WTC11 (cell line): ENCODE results near the gene ARHGAP15. TPM values are rescaled to one million over a fixed set of nuclear protein-coding genes. Genes with fewer than 3 reads are reported as not detected.

ENCODE experiments used
- ATAC-seq: fragments of 200-7000 bp; cut with Tn5 transposase; 2 replicates; pipeline ENCODE4 v1.10.0; 2021; ENCODE audit warnings: mild to moderate bottlenecking, moderate library complexity
- CTCF ChIA-PET: fragments of 300-600 bp; sonication (Branson Sonifier 250); formaldehyde crosslinking; loops from one replicate; lab custom pipeline; 2021; ENCODE audit warnings: antibody characterized with exemption; lab: Charles Lee
- POLR2A ChIA-PET: fragments of 350-600 bp; sonication (Branson Sonifier 250); formaldehyde crosslinking; loops from one replicate; lab custom pipeline; 2021; ENCODE audit warnings: antibody characterized with exemption; lab: Charles Lee
- DNase-seq: peaks from one replicate; pipeline ENCODE4 v3.0.0; 2021; ENCODE audit warnings: low spot score
- H3K27ac Mint-ChIP-seq: 2 replicates; pipeline ENCODE4 v1.8.0; 2021; ENCODE audit warnings: mixed read lengths
- H3K27me3 Mint-ChIP-seq: 2 replicates; pipeline ENCODE4 v1.8.0; 2021; ENCODE audit warnings: low read depth, mild to moderate bottlenecking, moderate library complexity, mixed read lengths
- H3K36me3 Mint-ChIP-seq: 2 replicates; pipeline ENCODE4 v1.8.0; 2021; ENCODE audit warnings: mixed read lengths
- H3K4me1 Mint-ChIP-seq: 2 replicates; pipeline ENCODE4 v1.8.0; 2022; ENCODE audit warnings: mixed read lengths
- H3K4me3 Mint-ChIP-seq: 2 replicates; pipeline ENCODE4 v1.8.0; 2021; ENCODE audit warnings: mild to moderate bottlenecking, moderate library complexity, mixed read lengths
- H3K9me3 Mint-ChIP-seq: 2 replicates; pipeline ENCODE4 v1.8.0; 2021; ENCODE audit warnings: mixed read lengths
- ATF6 ChIP-seq: sonication (generic); formaldehyde crosslinking; IDR thresholded peaks from 2 replicates; pipeline ENCODE4 v1.8.1; 2023; ENCODE audit warnings: mild to moderate bottlenecking, missing genetic modification reagents
- CREM ChIP-seq: sonication (generic); formaldehyde crosslinking; IDR thresholded peaks from 2 replicates; pipeline ENCODE4 v1.8.1; 2022; ENCODE audit warnings: mild to moderate bottlenecking, missing genetic modification reagents, moderate library complexity
- ESRRA ChIP-seq: sonication (generic); formaldehyde crosslinking; IDR thresholded peaks from 2 replicates; pipeline ENCODE4 v1.8.1; 2022; ENCODE audit warnings: mild to moderate bottlenecking, missing genetic modification reagents, borderline replicate concordance
- ETV6 ChIP-seq: sonication (generic); formaldehyde crosslinking; IDR thresholded peaks from 2 replicates; pipeline ENCODE4 v1.8.1; 2022; ENCODE audit warnings: mild to moderate bottlenecking, missing genetic modification reagents
- GRHL2 ChIP-seq: fragments of 250-450 bp; sonication (Bioruptor Pico); IDR thresholded peaks from 2 replicates; pipeline ENCODE4 v1.8.0; 2022; ENCODE audit warnings: mild to moderate bottlenecking, moderate library complexity; ENCODE audit not compliant: insufficient replicate concordance, severe bottlenecking
- GTF2I ChIP-seq: fragments of 250-450 bp; sonication (Bioruptor Pico); conservative IDR thresholded peaks from 2 replicates; pipeline ENCODE4 v1.4.0; 2021; ENCODE audit warnings: mild to moderate bottlenecking
- NFE2L1 ChIP-seq: sonication (generic); formaldehyde crosslinking; IDR thresholded peaks from 2 replicates; pipeline ENCODE4 v1.8.1; 2023; ENCODE audit warnings: missing genetic modification reagents
- NFYB ChIP-seq: sonication (generic); formaldehyde crosslinking; conservative IDR thresholded peaks from 2 replicates; pipeline ENCODE4 v1.8.0; 2022; ENCODE audit warnings: low read depth, missing genetic modification reagents
- NR1H2 ChIP-seq: sonication (generic); formaldehyde crosslinking; IDR thresholded peaks from 2 replicates; pipeline ENCODE4 v1.9.0; 2021; ENCODE audit warnings: mild to moderate bottlenecking, moderate library complexity, missing genetic modification reagents
- PREB ChIP-seq: sonication (generic); formaldehyde crosslinking; IDR thresholded peaks from 2 replicates; pipeline ENCODE4 v1.8.1; 2022; ENCODE audit warnings: mild to moderate bottlenecking, missing genetic modification reagents, moderate library complexity, borderline replicate concordance
- PRRX2 ChIP-seq: fragments of 250-450 bp; sonication (Bioruptor Pico); IDR thresholded peaks from 2 replicates; pipeline ENCODE4 v1.8.0; 2021; ENCODE audit warnings: mild to moderate bottlenecking
- RELA ChIP-seq: sonication (generic); formaldehyde crosslinking; IDR thresholded peaks from 2 replicates; pipeline ENCODE4 v1.8.1; 2022; ENCODE audit warnings: missing genetic modification reagents, mild to moderate bottlenecking, borderline replicate concordance
- SMAD4 ChIP-seq: sonication (generic); formaldehyde crosslinking; IDR thresholded peaks from 2 replicates; pipeline ENCODE4 v1.8.0; 2022; ENCODE audit warnings: mild to moderate bottlenecking, missing genetic modification reagents
- STAT6 ChIP-seq: sonication (generic); formaldehyde crosslinking; conservative IDR thresholded peaks from 2 replicates; pipeline ENCODE4 v1.8.1; 2023; ENCODE audit warnings: mild to moderate bottlenecking, low read depth, missing genetic modification reagents, moderate library complexity
- USF2 ChIP-seq: sonication (generic); formaldehyde crosslinking; IDR thresholded peaks from 2 replicates; pipeline ENCODE4 v1.8.1; 2023; ENCODE audit warnings: mild to moderate bottlenecking, missing genetic modification reagents, moderate library complexity
- ZMAT4 ChIP-seq: fragments of 250-450 bp; sonication (Bioruptor Pico); IDR thresholded peaks from 2 replicates; pipeline ENCODE4 v1.9.0; 2021; ENCODE audit warnings: mild to moderate bottlenecking
- ZNF121 ChIP-seq: sonication (generic); formaldehyde crosslinking; IDR thresholded peaks from 2 replicates; pipeline ENCODE4 v1.8.0; 2023; ENCODE audit warnings: missing genetic modification reagents
- ZNF281 ChIP-seq: sonication (generic); formaldehyde crosslinking; IDR thresholded peaks from 2 replicates; pipeline ENCODE4 v1.8.0; 2023; ENCODE audit warnings: mild to moderate bottlenecking, missing genetic modification reagents
- ZNF425 ChIP-seq: fragments of 250-450 bp; sonication (Bioruptor Pico); conservative IDR thresholded peaks from 2 replicates; pipeline ENCODE4 v1.9.0; 2021; ENCODE audit warnings: mild to moderate bottlenecking
- total RNA-seq: library from RNA; stranded (reverse); gene quantifications from 3 replicates; pipeline ENCODE4 v1.2.3, GENCODE V29; 2021
- TF ChIP-seq, protein P1 (sequence below): sonication (generic); formaldehyde crosslinking; IDR thresholded peaks from 2 replicates; pipeline ENCODE4 v1.8.1; 2022; ENCODE audit warnings: mild to moderate bottlenecking, moderate library complexity, missing genetic modification reagents
- TF ChIP-seq, protein P2 (sequence below): sonication (generic); formaldehyde crosslinking; IDR thresholded peaks from 2 replicates; pipeline ENCODE4 v1.8.0; 2023; ENCODE audit warnings: missing genetic modification reagents

ARHGAP15 gene
- total RNA-seq, 1 experiment from 2014 or later = 0.28 TPM

DNA sequence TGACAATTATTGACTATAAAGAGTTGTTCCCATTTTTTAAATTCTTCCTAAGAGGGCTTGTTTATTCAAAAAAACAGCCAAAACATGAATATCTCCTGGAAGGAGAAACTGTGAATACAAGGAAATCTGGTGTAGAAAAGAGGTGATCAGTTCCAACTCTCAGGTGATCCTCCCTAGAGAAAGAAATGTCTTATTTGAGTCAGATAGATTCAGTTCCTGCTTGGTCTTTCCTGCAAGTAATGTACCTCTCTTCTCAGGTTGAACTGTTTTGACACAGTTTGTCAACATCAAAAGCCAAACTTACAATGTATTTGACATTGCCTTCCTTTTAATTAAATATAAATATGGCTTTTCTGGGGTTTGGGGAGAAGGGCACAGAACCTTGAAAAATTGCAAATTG lies 567.4 kb downstream of the ARHGAP15 start:
- DNase-seq (no peak), ATAC-seq (no peak)
- CTCF ChIA-PET = no interaction called here
- POLR2A ChIA-PET = no interaction called here
- Mint-ChIP-seq H3K4me1 (peaks cover 26% of the 10 kb centered on the region), H3K9me3 (no peaks in the 10 kb centered on the region)
- TF ChIP-seq ZNF121 (CRISPR knock-in tag) (no peak), RELA (CRISPR knock-in tag) (no peak)
- TF ChIP-seq, protein P1, sequence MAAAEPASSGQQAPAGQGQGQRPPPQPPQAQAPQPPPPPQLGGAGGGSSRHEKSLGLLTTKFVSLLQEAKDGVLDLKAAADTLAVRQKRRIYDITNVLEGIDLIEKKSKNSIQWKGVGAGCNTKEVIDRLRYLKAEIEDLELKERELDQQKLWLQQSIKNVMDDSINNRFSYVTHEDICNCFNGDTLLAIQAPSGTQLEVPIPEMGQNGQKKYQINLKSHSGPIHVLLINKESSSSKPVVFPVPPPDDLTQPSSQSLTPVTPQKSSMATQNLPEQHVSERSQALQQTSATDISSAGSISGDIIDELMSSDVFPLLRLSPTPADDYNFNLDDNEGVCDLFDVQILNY (CRISPR knock-in tag) = no peak
- TF ChIP-seq, all 79 proteins: peak for 0
- Mint-ChIP-seq H3K36me3 (no peaks in the 10 kb centered on the region), H3K27me3 (no peaks in the 10 kb centered on the region), H3K4me3 (no peak overlapping the region), H3K27ac (no peak overlapping the region)

GRCh38 chr2:143697744-143698143 lies 568.5 kb downstream of the ARHGAP15 start:
- ChIA-PET POLR2A (no interaction called here), CTCF (no interaction called here)
- Mint-ChIP-seq H3K4me1 (peaks cover 15% of the 10 kb centered on the region), H3K4me3 (no peak overlapping the region), H3K36me3 (no peaks in the 10 kb centered on the region), H3K27me3 (no peaks in the 10 kb centered on the region), H3K27ac (no peak overlapping the region), H3K9me3 (no peaks in the 10 kb centered on the region)
- DNase-seq (no peak), ATAC-seq (no peak)
- no peak for TF ChIP-seq ESRRA (CRISPR knock-in tag)
- TF ChIP-seq PREB (CRISPR knock-in tag) = no peak
- no peak for TF ChIP-seq PRRX2 (CRISPR knock-in tag)
- no peak for TF ChIP-seq ETV6 (CRISPR knock-in tag)
- TF ChIP-seq ZMAT4 (CRISPR knock-in tag) = no peak
- no peak for TF ChIP-seq NR1H2 (CRISPR knock-in tag)
- no peak for TF ChIP-seq GRHL2
- no peak for TF ChIP-seq ZNF425
- TF ChIP-seq ZNF281 = no peak
- TF ChIP-seq NFYB (CRISPR knock-in tag) = no peak
- no peak for TF ChIP-seq GTF2I (CRISPR knock-in tag)
- TF ChIP-seq USF2 (CRISPR knock-in tag) = no peak
- no peak for TF ChIP-seq SMAD4
- no peak for TF ChIP-seq NFE2L1 (CRISPR knock-in tag)
- no peak for TF ChIP-seq STAT6 (CRISPR knock-in tag)
- TF ChIP-seq CREM (CRISPR knock-in tag) = no peak
- TF ChIP-seq ATF6 (CRISPR knock-in tag) = no peak
- TF ChIP-seq, protein P2, sequence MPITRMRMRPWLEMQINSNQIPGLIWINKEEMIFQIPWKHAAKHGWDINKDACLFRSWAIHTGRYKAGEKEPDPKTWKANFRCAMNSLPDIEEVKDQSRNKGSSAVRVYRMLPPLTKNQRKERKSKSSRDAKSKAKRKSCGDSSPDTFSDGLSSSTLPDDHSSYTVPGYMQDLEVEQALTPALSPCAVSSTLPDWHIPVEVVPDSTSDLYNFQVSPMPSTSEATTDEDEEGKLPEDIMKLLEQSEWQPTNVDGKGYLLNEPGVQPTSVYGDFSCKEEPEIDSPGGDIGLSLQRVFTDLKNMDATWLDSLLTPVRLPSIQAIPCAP (CRISPR knock-in tag) = no peak
